Adrenal gland (tissue), 5 donors: ENCODE measurements around the gene BRD2.

Experiments
- CTCF ChIP-seq, 6 experiments: fragments of 450-650 bp in 4 of 6; fragments of 200-600 bp in 2 of 6; sonication (generic) in 1 of 6; IDR thresholded peaks; 1 replicate in 5 of 6; 2 replicates in 1 of 6; pipeline versions ENCODE4 v1.5.1 to v1.8.0; 2016 to 2021; ENCODE audit warnings: antibody characterized with exemption in 6 of 6, mild to moderate bottlenecking in 2 of 6, moderate library complexity in 1 of 6
- POLR2A ChIP-seq, 2 donors: fragments of 450-650 bp; IDR thresholded peaks; one replicate each; pipeline ENCODE4 v1.6.1; 2017; ENCODE audit warnings: antibody characterized with exemption in 2 of 2, mild to moderate bottlenecking in 2 of 2, moderate library complexity in 1 of 2
- donor health status: DM: no; HTN: no; CAD: no.

- TF ChIP-seq CTCF (IDR thresholded peaks at IDR 0.05) (no peak), POLR2A (IDR thresholded peaks at IDR 0.05) (no peak)
Measured at GRCh38 chr6:32972353-32973143, 4.2 kb downstream of the BRD2 start.
